ENCODE results near the gene HS3ST5.

Gene HS3ST5

DNA sequence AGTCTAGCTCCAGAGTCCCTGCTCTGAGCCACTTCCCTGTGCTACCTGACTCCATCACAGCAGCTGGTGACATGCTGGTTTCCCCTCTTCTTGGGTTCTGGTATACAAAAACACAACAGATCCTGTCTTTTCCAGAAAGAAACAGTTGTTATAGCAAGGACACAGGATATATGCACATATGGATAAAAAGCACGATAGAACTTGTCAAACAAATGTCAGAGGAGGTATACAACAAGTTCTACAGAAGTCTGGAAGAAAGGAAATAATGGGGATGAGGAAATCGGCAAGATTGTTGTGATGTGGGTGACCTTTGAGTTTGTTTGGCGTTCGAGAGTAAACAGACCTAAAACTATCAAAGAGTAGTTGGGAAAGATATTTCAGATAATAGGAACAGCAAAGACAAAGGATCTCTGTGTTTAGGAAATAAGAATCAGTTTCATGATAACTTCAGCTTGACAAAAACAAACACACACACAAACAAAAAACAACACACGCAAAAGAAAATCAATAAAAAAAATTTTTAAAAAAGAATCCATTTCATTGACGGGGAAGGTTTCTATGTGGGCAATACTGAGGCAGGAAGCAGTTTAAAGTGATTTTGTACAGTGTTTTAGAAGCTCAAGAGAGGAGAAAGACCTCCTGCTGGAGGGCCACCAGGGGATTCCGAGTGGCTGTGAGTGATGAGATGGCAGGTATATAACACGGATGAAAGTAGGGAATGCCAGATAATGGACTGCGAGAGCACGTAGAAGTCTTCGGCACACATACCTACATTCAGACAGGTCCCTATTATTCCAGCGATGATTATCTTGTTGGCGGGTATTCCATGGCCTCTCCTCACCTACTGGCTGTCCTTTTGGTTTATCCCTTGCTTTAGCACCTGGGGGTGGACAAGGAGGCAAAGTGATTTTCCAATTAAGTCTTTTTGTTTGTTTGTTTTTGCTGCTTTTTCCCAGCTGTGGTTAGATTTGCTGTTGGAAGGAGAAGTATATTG, 174.9 kb downstream of the HS3ST5 start:
- no peak for TF ChIP-seq POLR2AphosphoS5 (IDR thresholded peaks at IDR 0.05; ENCODE audit: low read depth, low read length)
- TF ChIP-seq SPI1 (IDR thresholded peaks at IDR 0.05; ENCODE audit: low read depth, low read length) = no peak
- TF ChIP-seq POU2F2 (IDR thresholded peaks at IDR 0.05; ENCODE audit: low read depth, low read length) = no peak
- TF ChIP-seq TAF1 (IDR thresholded peaks at IDR 0.05; ENCODE audit: low read depth, low read length) = no peak
- TF ChIP-seq PAX5 (IDR thresholded peaks at IDR 0.05; ENCODE audit: insufficient read depth, low read length, severe bottlenecking) = no peak
- TF ChIP-seq POLR2A (IDR thresholded peaks at IDR 0.05; ENCODE audit: low read depth, low read length) = no peak
- DNase-seq (ENCODE audit: insufficient read length, low spot score) (no peak), FAIRE-seq (no peak)

DNA sequence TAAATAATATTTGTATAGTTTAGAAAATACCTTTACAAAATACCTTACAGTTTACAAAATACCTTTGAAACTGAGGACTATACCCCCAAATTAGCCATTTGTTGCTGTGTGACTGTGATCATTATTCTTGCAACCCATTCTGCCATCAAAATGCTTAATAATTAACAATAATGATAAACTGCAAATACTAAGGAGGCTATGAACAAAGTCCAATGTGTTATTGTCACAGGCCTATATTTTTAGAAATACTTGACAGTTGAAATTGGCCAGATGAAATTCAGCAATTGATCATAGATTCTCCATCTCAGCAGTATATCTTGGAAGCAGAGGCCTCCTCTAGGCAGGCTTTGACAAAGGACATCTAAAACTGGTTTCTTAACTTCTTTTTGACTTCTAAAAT, 178.6 kb downstream of the HS3ST5 start:
- no peak for FAIRE-seq
- TF ChIP-seq PAX5 (IDR thresholded peaks at IDR 0.05; ENCODE audit: insufficient read depth, low read length, severe bottlenecking) (no peak), SPI1 (IDR thresholded peaks at IDR 0.05; ENCODE audit: low read depth, low read length) (no peak), POU2F2 (IDR thresholded peaks at IDR 0.05; ENCODE audit: low read depth, low read length) (no peak), POLR2AphosphoS5 (IDR thresholded peaks at IDR 0.05; ENCODE audit: low read depth, low read length) (no peak)

DNA sequence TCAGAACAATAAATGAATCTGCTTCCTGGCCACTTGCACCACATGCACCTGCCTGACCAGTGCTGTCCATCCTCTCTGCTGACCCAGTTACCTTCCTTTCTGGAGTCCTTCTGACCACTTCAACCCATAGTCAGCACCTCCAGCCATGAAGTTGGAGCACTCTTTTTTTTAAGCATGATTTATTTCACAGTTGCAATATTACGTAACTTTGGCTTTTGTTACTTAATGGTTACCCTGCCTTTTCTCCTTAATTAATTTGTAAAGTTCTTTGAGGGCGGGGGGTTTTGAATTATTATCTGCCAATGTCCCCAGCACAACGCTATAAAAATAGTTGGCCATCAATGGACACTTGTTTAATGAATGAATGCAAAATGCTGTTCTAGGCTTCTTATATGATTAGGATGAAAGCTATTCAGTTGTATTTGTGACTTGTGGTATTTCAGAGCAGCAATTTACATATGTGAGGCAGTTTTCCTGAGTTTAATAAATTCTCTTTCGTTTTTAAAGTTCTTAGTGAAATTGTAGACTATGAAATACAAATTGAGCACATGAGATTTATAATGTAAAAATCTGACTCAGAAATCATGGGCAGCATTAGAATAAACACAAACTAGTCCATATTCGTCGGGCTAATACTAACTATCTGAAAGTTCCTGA, 180.0 kb downstream of the HS3ST5 start:
- no peak for TF ChIP-seq SPI1 (IDR thresholded peaks at IDR 0.05; ENCODE audit: low read depth, low read length)
- no peak for TF ChIP-seq POLR2AphosphoS5 (IDR thresholded peaks at IDR 0.05; ENCODE audit: low read depth, low read length)
- no peak for TF ChIP-seq POLR2A (IDR thresholded peaks at IDR 0.05; ENCODE audit: low read depth, low read length)
- no peak for TF ChIP-seq POU2F2 (IDR thresholded peaks at IDR 0.05; ENCODE audit: low read depth, low read length)
- no peak for TF ChIP-seq TAF1 (IDR thresholded peaks at IDR 0.05; ENCODE audit: low read depth, low read length)
- no peak for TF ChIP-seq PAX5 (IDR thresholded peaks at IDR 0.05; ENCODE audit: insufficient read depth, low read length, severe bottlenecking)
- FAIRE-seq (no peak), DNase-seq (ENCODE audit: insufficient read length, low spot score) (no peak)

More for the DNA sequence above, 178.6 kb downstream of the HS3ST5 start:
- DNase-seq (ENCODE audit: insufficient read length, low spot score) = no peak

- no peak for TF ChIP-seq PAX5 (IDR thresholded peaks at IDR 0.05; ENCODE audit: insufficient read depth, low read length, severe bottlenecking)
- no peak for TF ChIP-seq POLR2AphosphoS5 (IDR thresholded peaks at IDR 0.05; ENCODE audit: low read depth, low read length)
- FAIRE-seq (no peak), DNase-seq (ENCODE audit: insufficient read length, low spot score) (no peak)
These were observed 181.9 kb downstream of the HS3ST5 start for GRCh38 chr6:114160881-114161280.

- no peak for FAIRE-seq
- DNase-seq (ENCODE audit: insufficient read length, low spot score) = no peak
- no peak for TF ChIP-seq SPI1 (IDR thresholded peaks at IDR 0.05; ENCODE audit: low read depth, low read length)
- no peak for TF ChIP-seq PAX5 (IDR thresholded peaks at IDR 0.05; ENCODE audit: insufficient read depth, low read length, severe bottlenecking)
- no peak for TF ChIP-seq POLR2AphosphoS5 (IDR thresholded peaks at IDR 0.05; ENCODE audit: low read depth, low read length)
- no peak for TF ChIP-seq POU2F2 (IDR thresholded peaks at IDR 0.05; ENCODE audit: low read depth, low read length)
- no peak for TF ChIP-seq TAF1 (IDR thresholded peaks at IDR 0.05; ENCODE audit: low read depth, low read length)
- TF ChIP-seq POLR2A (IDR thresholded peaks at IDR 0.05; ENCODE audit: low read depth, low read length) = no peak
These were observed 183.1 kb downstream of the HS3ST5 start for GRCh38 chr6:114159727-114160126.

DNA sequence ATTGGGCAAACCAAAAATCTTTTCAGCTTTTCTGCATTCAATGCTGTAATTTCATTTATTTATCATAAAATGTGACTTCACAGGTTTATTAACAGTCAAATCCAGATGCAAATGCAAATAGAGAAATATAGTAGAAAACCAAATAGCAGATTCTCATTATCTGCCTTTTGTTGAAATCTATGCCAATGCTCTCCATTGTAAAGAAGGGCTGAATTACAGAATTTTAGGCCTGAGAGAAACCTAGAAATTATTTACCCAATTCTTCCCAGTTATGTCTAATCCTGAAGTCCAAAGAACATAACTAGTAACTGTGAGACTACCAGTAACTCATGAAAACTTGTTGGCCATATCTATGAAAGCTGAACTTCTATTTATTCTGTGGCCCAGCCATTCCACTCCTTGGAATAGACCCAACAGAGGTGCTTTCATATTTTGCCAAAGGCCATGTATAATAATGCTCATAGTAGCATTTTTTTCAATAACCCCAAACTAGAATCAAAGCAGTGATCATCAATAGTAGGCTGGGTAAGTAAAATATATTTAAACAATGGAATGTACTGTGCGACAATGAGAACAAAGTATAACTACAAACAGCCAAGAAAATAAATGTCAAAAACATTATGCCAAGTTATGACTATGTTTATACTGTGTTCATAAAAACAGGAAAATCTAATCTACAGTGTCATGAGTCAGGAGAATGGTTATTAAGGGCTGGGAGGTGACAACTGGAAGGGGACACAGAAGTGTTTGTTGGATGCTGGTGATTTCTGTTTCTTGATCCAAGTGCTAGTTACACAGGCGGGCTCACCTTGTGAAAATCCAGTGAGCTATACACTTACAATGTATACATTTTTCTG, 183.8 kb downstream of the HS3ST5 start:
- FAIRE-seq (no peak), DNase-seq (ENCODE audit: insufficient read length, low spot score) (no peak)
- TF ChIP-seq POU2F2 (IDR thresholded peaks at IDR 0.05; ENCODE audit: low read depth, low read length) = no peak
- TF ChIP-seq POLR2AphosphoS5 (IDR thresholded peaks at IDR 0.05; ENCODE audit: low read depth, low read length) = no peak
- TF ChIP-seq TAF1 (IDR thresholded peaks at IDR 0.05; ENCODE audit: low read depth, low read length) = no peak
- TF ChIP-seq POLR2A (IDR thresholded peaks at IDR 0.05; ENCODE audit: low read depth, low read length) = no peak
- TF ChIP-seq PAX5 (IDR thresholded peaks at IDR 0.05; ENCODE audit: insufficient read depth, low read length, severe bottlenecking) = no peak
- TF ChIP-seq SPI1 (IDR thresholded peaks at IDR 0.05; ENCODE audit: low read depth, low read length) = no peak

DNA sequence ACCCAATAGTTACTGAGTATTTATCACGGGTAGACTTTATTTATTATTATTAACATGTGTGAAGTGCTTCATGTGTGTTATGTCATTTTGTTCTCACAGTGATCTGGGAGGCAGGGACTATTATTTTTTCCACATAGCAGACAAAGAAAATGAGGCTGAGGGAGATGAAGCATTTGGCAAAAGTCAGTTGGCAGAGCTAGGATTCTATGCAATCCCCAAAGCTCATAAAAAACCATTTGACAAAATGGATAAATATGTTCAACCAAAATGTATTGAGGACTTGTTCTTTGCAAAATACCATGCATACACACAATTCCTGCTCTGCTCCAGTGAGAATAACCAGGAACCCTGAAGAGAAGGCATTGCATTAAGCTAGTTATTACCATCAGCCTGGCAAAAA, 184.4 kb downstream of the HS3ST5 start:
- no peak for DNase-seq (ENCODE audit: insufficient read length, low spot score)
- FAIRE-seq = no peak
- no peak for TF ChIP-seq PAX5 (IDR thresholded peaks at IDR 0.05; ENCODE audit: insufficient read depth, low read length, severe bottlenecking)
- no peak for TF ChIP-seq SPI1 (IDR thresholded peaks at IDR 0.05; ENCODE audit: low read depth, low read length)
- TF ChIP-seq TAF1 (IDR thresholded peaks at IDR 0.05; ENCODE audit: low read depth, low read length) = no peak

- FAIRE-seq = no peak
- TF ChIP-seq POLR2A (IDR thresholded peaks at IDR 0.05; ENCODE audit: low read depth, low read length) = no peak
- TF ChIP-seq SPI1 (IDR thresholded peaks at IDR 0.05; ENCODE audit: low read depth, low read length) = no peak
- DNase-seq (ENCODE audit: insufficient read length, low spot score) = no peak
These were observed 185.0 kb downstream of the HS3ST5 start for GRCh38 chr6:114157848-114158247.

GRCh38 chr6:114155763-114156162, 187.1 kb downstream of the HS3ST5 start:
- no peak for FAIRE-seq
- DNase-seq (ENCODE audit: insufficient read length, low spot score) = no peak
- TF ChIP-seq POU2F2 (IDR thresholded peaks at IDR 0.05; ENCODE audit: low read depth, low read length) (no peak), POLR2AphosphoS5 (IDR thresholded peaks at IDR 0.05; ENCODE audit: low read depth, low read length) (no peak), PAX5 (IDR thresholded peaks at IDR 0.05; ENCODE audit: insufficient read depth, low read length, severe bottlenecking) (no peak), POLR2A (IDR thresholded peaks at IDR 0.05; ENCODE audit: low read depth, low read length) (no peak), TAF1 (IDR thresholded peaks at IDR 0.05; ENCODE audit: low read depth, low read length) (no peak), SPI1 (IDR thresholded peaks at IDR 0.05; ENCODE audit: low read depth, low read length) (no peak)
